ENCODE data around the gene AGPAT1.

- TF ChIP-seq CTCF (conservative IDR thresholded peaks at IDR 0.05) (no peak), EZH2 (IDR thresholded peaks at IDR 0.05; ENCODE audit: low read depth) (no peak)
Measured at GRCh38 chr6:32189742-32190053, 13.8 kb upstream of the AGPAT1 start.
